Dermis microvascular lymphatic vessel endothelial cell (primary cell): ENCODE data around the gene FANCI. TPM values are rescaled to one million over a fixed set of nuclear protein-coding genes. Genes with fewer than 3 reads are reported as not detected.
"Not testable (repeated sequence)": the region's sequence is repeated elsewhere in the genome, so short reads cannot be mapped to it uniquely, and the experiment has no call there.

Source experiments
- DNase-seq, 2 donors: peaks; one replicate each; pipeline versions ENCODE4 v3.0.0 to v3.0.0-alpha.2; 2010; ENCODE audit warnings: low read depth in 2 of 2
- total RNA-seq: library from RNA; depleted of rRNA; stranded (reverse); fragments of >200 nt; gene quantifications from 2 replicates; pipeline ENCODE4 v1.2.1, GENCODE V29; 2014

FANCI gene
- total RNA-seq, 1 donor from 2014 or later, result 33.6 TPM

GRCh38 chr15:89221543-89221942, 22.2 kb upstream of the FANCI start, which contains the start of gene RLBP1:
Gene RLBP1 (minus strand): TSS chr15:89221579. CDS start chr15:89218975, 2,604 bp downstream.
- DNase-seq, result no peak

DNA sequence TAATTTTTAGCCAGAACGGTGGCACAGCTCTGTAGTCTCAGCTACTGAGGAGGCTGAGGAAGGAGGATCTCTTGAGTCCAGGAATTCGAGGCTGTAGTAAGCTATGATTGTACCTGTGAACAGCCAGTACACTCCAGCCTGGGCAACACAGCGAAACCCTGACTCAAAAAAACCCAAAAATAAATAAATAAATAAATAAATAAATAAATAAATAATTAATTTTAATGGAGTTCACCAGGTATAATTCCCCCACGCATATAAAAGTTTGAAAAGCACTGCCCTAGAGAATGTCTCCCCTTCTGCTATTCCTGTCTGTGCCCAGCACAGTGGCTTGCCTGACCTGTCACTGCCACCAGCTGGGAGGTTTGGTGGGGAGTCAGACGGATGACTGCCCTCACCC, 18.2 kb upstream of the FANCI start:
- DNase-seq, result no peak

GRCh38 chr15:89226359-89227221, 17.2 kb upstream of the FANCI start:
- DNase-seq, result no peak

DNA sequence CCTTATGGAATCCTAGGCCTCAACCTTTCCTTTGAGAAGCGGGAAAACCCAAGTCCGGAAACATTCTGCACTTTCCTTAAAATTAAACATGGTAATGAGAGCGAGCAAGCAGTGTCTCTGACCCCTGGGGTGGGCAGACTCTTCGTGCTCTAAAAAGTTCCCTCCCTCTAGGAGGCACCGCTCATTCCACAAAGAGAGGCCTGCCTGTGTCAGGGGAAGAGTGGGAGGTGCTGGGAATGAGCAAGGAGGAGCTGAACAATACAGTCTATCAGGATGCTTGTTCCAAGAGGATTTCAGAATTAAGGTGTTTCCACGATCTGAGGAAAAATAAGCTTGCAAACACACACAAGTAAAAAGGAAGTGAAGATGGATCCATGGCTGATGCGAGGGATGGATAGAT, 16.4 kb upstream of the FANCI start:
- no peak for DNase-seq

- DNase-seq, result no peak
These were observed 13.5 kb upstream of the FANCI start for GRCh38 chr15:89230277-89230676.

- DNase-seq, result no peak
These were observed 11.9 kb upstream of the FANCI start for GRCh38 chr15:89231832-89232231.

DNA sequence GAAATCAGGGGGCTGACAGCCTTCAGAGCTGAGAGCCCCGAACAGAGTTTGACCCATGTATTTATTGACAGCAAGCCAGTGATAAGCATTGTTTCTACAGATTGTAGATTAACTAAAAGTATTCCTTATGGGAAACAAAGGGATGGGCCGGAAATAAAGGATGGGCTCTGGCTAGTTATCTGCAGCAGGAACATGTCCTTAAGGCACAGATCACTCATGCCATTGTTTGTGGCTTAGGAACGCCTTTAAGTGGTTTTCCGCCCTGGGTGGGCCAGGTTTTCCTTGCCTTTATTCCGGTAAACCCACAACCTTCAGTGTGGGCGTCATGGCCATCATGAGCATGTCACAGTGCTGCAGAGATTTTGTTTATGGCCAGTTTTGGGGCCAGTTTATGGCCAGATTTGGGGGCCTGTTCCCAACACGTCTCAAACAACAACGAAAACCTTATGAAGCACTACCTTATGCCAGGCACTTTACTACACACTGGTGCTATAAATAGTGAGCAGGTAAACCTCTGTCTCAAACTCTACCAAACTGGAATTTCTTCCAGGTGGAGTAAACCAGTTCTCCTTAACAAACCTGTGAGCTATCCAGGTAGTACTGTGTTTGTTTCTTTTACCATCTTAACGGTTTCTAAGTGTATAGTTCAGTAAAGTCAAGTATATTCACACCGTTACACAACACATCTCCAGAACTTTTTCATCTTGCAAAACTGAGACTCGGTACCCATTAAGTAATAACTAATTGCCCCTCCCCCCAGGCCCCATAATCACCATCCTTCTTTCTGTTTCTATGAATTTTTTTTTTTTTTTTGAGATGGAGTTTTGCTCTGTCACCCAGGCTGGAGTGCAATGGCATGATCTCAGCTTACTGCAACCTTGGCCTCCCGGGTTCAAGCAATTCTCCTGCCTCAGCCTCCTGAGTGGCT, 3.6 kb upstream of the FANCI start:
- DNase-seq, result not testable (repeated sequence)

DNA sequence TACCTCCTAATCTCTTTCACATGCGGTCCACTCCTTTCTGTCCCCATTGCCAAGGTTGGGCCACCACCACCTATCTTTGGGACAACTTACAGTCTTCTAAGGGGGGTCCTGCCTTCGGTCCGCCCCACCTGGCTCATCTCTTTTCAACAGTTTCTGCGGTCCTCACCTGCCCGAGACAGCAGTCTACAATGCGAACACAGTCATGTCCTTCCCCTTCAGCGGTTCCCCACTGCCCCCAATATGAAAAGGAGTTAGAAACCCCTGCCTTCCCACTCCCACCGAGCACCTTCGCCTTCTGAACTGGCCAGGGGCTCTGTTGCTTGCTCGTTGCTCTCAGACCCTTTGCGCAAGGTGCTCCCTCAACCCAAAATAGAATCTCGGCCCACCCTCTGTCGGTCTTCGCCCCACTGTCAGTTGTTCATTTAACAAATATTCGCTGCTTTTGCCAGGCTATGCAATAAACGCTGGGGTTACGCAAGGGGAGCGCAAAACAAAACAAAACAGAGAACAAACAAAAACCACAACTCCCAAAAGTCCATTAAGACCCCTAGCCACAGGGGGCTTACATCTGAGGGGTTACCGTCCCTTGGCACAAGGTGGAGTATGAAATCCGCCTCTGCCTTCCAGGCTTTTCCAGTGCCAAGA, 611 bp upstream of the FANCI start:
- DNase-seq, result no peak

DNA sequence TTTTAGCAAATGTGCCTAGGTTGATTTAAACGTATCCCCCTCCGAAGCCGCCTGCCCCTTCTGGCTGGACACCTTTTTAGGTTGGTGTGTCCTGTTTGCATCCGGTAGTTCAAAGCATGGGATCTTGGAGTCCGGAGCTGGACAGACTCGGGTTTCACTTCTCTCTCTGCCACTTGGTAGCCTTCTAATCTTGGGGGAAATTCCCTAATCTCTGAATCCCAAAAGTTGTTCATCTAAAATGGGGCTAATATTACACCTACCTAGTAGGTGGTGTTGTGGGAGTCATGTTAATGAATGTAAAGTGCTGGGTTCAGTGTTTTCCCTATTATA, 760 bp downstream of the FANCI start:
- DNase-seq, result no peak

DNA sequence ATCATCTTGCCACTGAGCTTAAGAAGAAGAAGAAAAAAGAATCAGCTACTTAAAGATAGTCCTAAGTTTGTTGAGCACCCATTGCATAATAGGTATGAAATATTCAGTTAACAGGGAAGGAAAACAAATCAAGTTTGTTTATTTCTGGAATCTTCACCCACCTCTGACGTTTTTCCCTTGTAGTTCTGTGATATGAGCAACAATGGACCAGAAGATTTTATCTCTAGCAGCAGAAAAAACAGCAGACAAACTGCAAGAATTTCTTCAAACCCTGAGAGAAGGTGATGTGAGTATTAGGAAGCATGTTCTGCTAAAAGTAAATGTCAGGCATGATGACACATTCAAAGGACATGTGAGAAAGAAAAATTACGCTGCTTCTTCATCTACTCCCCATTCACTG, 3.7 kb downstream of the FANCI start:
- no peak for DNase-seq

- DNase-seq, result no peak
These were observed 4.8 kb downstream of the FANCI start for GRCh38 chr15:89248584-89248983.

DNA sequence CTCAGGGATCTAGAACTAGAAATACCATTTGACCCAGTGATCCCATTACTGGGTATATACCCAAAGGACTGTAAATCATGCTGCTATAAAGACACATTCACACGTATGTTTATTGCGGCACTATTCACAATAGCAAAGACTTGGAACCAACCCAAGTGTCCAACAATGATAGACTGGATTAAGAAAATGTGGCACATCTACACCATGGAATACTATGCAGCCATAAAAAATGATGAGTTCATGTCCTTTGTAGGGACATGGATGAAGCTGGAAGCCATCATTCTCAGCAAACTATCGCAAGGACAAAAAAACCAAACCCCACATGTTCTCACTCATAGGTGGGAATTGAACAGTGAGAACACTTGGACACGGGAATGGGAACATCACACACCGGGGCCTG, 6.4 kb downstream of the FANCI start:
- not testable (repeated sequence) for DNase-seq

DNA sequence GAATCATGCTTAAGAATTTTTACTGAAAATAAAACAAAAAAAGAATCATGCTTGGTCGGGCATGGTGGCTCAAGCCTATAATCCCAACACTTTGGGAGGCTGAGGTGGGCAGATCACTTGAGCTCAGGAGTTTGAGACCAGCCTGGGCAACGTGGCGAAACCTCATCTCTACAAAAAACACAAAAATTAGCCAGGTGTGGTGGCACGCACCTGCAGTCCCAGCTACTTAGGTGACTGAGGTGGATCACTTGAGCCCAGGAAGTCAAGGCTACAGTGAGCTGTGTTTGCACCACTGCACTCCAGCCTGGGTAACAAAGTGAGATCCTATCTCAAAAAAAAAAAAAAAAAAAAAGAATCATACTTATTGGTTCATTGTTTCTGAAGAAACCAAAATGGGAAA, 33.5 kb downstream of the FANCI start:
- not testable (repeated sequence) for DNase-seq

DNA sequence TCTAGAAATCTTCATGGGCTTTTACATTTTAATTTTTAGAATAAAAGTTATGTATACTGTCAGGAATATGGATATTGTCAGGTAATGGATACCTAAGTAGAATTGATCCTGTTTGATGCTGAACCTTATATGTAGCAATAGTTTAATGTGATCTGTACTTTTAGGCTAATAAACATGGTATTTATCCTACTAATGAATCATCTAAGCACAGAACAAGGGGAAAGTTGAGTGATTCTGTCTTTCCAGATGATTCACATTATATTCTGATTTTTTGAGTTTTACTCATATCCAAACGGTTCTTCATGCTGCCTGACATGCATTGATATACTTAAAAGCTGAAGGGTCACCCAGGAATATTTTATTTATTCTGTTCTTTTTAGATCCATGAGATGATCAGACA, 34.5 kb downstream of the FANCI start:
- DNase-seq, result no peak

- DNase-seq, result no peak
These were observed 38.9 kb downstream of the FANCI start for GRCh38 chr15:89282631-89283030.

- no peak for DNase-seq
These were observed 39.4 kb downstream of the FANCI start for GRCh38 chr15:89283201-89283600.

- no peak for DNase-seq
These were observed 48.2 kb downstream of the FANCI start for GRCh38 chr15:89291934-89292438.

- no peak for DNase-seq
These were observed 49.2 kb downstream of the FANCI start for GRCh38 chr15:89293012-89293411.

GRCh38 chr15:89299896-89300295, 56.1 kb downstream of the FANCI start:
- DNase-seq, result peak in 1 of 2 donors; percentile 40

GRCh38 chr15:89301304-89302089, 57.7 kb downstream of the FANCI start:
- no peak for DNase-seq

DNA sequence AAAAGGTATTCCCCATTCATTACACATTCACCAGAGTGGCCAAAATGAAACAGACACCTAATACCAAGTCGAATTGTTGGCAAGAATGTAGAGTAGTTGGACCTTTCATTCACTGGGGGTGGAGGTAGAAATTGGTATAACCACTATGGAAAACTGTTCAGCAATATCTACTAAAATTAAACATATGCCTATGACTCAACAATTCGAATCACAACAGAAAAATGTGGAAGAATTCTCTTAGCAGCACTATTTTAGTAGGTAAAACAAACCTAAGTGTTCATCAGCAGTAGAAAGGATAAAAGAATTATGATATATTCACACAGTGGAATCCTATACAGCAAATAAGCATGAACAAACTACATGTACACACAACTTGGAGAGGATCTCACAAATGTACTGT, 60.2 kb downstream of the FANCI start:
- DNase-seq, result no peak
